HEK293T (cell line): ENCODE results near the gene ADPRS.

Experiments used
- ARNT ChIP-seq: fragments of 450-650 bp; IDR thresholded peaks from 2 replicates; pipeline ENCODE4 v1.6.1; 2017; ENCODE audit warnings: mild to moderate bottlenecking
- BHLHE40 ChIP-seq: fragments of 450-650 bp; IDR thresholded peaks from 2 replicates; pipeline ENCODE4 v1.6.1; 2016; ENCODE audit warnings: mild to moderate bottlenecking, moderate library complexity, borderline replicate concordance
- CTBP1 ChIP-seq: fragments of 450-650 bp; IDR thresholded peaks from 2 replicates; pipeline ENCODE4 v1.6.1; 2016; ENCODE audit warnings: borderline replicate concordance
- ELF4 ChIP-seq: fragments of 450-650 bp; IDR thresholded peaks from 2 replicates; pipeline ENCODE4 v1.6.1; 2017; ENCODE audit warnings: antibody characterized with exemption
- FOXA1 ChIP-seq: fragments of 450-650 bp; IDR thresholded peaks from 2 replicates; pipeline ENCODE4 v1.6.1; 2016; ENCODE audit warnings: mild to moderate bottlenecking
- FOXK2 ChIP-seq: fragments of 450-650 bp; IDR thresholded peaks from 2 replicates; pipeline ENCODE4 v1.6.1; 2016; ENCODE audit warnings: mild to moderate bottlenecking
- FOXM1 ChIP-seq: fragments of 450-650 bp; IDR thresholded peaks from 2 replicates; pipeline ENCODE4 v1.6.1; 2017; ENCODE audit warnings: mild to moderate bottlenecking, borderline replicate concordance
- HDGF ChIP-seq: fragments of 450-650 bp; IDR thresholded peaks from 2 replicates; pipeline ENCODE4 v1.6.1; 2017; ENCODE audit warnings: antibody characterized with exemption, borderline replicate concordance
- NFRKB ChIP-seq: fragments of 450-650 bp; IDR thresholded peaks from 2 replicates; pipeline ENCODE4 v1.6.1; 2016; ENCODE audit warnings: mild to moderate bottlenecking, moderate library complexity
- SP1 ChIP-seq: fragments of 450-650 bp; IDR thresholded peaks from 2 replicates; pipeline ENCODE4 v1.6.1; 2017
- SUZ12 ChIP-seq: fragments of 450-650 bp; IDR thresholded peaks from 2 replicates; pipeline ENCODE4 v1.6.1; 2016; ENCODE audit warnings: mild to moderate bottlenecking
- TARDBP ChIP-seq: fragments of 450-650 bp; IDR thresholded peaks from 2 replicates; pipeline ENCODE4 v1.6.1; 2016
- ZNF384 ChIP-seq: fragments of 450-650 bp; IDR thresholded peaks from 2 replicates; pipeline ENCODE4 v1.6.1; 2016

DNA sequence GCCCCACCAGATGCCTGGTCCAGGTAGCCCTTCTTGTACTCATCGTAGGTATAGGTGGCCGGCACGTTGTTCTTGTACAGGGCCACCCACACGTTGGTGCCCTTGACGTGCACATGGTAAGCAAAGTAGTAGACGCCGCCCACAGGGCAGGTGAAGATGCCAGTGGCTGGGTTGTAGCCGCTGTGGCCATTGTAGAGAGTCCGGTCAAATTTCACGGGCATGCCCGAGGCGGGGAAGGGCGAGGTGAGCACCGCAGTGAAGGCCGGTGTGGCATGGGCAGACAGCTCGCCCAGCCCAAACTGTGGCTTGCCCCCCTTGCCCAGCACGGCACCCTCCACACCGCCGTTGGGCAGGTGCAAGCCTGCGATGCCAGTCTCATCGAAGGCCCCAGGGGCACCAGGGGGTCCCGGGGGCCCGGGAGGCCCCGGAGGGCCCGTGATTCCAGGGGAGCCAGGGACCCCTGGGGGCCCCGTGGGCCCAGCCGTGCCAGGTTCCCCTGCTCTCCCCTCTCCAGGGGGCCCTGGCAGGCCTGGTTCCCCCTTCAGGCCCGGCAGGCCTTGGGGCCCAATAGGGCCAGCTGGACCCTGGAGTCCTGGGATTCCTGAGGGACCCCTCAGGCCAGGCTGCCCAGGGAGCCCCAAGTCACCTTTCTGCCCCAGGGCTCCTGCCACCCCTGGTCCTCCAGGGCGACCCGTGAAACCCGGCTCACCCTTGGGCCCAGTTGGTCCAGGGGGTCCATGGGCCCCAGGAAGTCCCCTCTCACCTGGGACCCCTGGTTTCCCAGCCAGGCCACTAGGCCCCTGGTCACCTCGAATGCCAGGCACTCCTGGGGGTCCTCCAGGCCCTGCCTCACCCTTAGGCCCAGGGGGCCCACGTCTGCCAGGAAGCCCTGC lies 9.2 kb downstream of the ADPRS start:
- TF ChIP-seq SP1 (no peak), HDGF (no peak), TARDBP (no peak), ARNT (no peak), NFRKB (no peak), FOXM1 (no peak), ZNF384 (no peak), ELF4 (no peak), FOXA1 (no peak), FOXK2 (no peak), SUZ12 (no peak), BHLHE40 (no peak), CTBP1 (no peak)
